MG63 (cell line): ENCODE measurements around the gene LTBP3. TPM values are rescaled to one million over a fixed set of nuclear protein-coding genes. Genes with fewer than 3 reads are reported as not detected.

ENCODE experiments used
- DNase-seq: peaks from one replicate; pipeline ENCODE4 v3.0.0-alpha.2; 2020
- H3K27me3 ChIP-seq: fragments of 250-450 bp; sonication (Bioruptor Pico); 2 replicates; pipeline ENCODE4 v1.5.1; 2020; ENCODE audit warnings: mild to moderate bottlenecking, moderate library complexity
- H3K36me3 ChIP-seq: fragments of 250-450 bp; sonication (Bioruptor Pico); 2 replicates; pipeline ENCODE4 v1.5.1; 2020; ENCODE audit warnings: mild to moderate bottlenecking, moderate library complexity
- H3K4me3 ChIP-seq: fragments of 250-450 bp; sonication (Bioruptor Pico); 2 replicates; pipeline ENCODE4 v1.5.1; 2020; ENCODE audit warnings: mild to moderate bottlenecking, moderate library complexity
- H3K9me3 ChIP-seq: fragments of 250-450 bp; sonication (Bioruptor Pico); 2 replicates; pipeline ENCODE4 v1.5.1; 2020; ENCODE audit warnings: mild to moderate bottlenecking, moderate library complexity
- total RNA-seq: library from RNA; depleted of rRNA; stranded (reverse); fragments of >200 nt; shearing (Covaris generic); gene quantifications from 2 replicates; pipeline ENCODE4 v1.2.3, GENCODE V29; 2014; ENCODE audit warnings: low replicate concordance

Gene LTBP3
- total RNA-seq, 1 experiment from 2014 or later = 124 TPM

- H3K9me3 ChIP-seq = no peaks in the 10 kb centered on the region
- peaks cover 25% of the 10 kb centered on the region for H3K36me3 ChIP-seq
- DNase-seq = no peak
- H3K4me3 ChIP-seq = no peak overlapping the region
- no peaks in the 10 kb centered on the region for H3K27me3 ChIP-seq
Measured at GRCh38 chr11:65589444-65590239, 31.5 kb upstream of the LTBP3 start.

GRCh38 chr11:65588199-65589054 is 30.3 kb upstream of the LTBP3 start:
- peaks cover 27% of the 10 kb centered on the region for H3K36me3 ChIP-seq
- DNase-seq = no peak
- no peaks in the 10 kb centered on the region for H3K27me3 ChIP-seq
- no peaks in the 10 kb centered on the region for H3K9me3 ChIP-seq
- H3K4me3 ChIP-seq = no peak overlapping the region

- DNase-seq = no peak
- Histone ChIP-seq H3K36me3 (peaks cover 32% of the 10 kb centered on the region), H3K9me3 (no peaks in the 10 kb centered on the region), H3K27me3 (no peaks in the 10 kb centered on the region), H3K4me3 (no peak overlapping the region)
Measured at GRCh38 chr11:65586676-65587075, 28.5 kb upstream of the LTBP3 start.

- DNase-seq = no peak
- Histone ChIP-seq H3K27me3 (no peaks in the 10 kb centered on the region), H3K36me3 (peaks cover 33% of the 10 kb centered on the region), H3K4me3 (no peak overlapping the region), H3K9me3 (no peaks in the 10 kb centered on the region)
Measured at GRCh38 chr11:65586247-65586630, 28.1 kb upstream of the LTBP3 start.

GRCh38 chr11:65585396-65586246 is 27.5 kb upstream of the LTBP3 start:
- peaks cover 36% of the 10 kb centered on the region for H3K36me3 ChIP-seq
- H3K9me3 ChIP-seq = no peaks in the 10 kb centered on the region
- H3K27me3 ChIP-seq = no peaks in the 10 kb centered on the region
- no peak overlapping the region for H3K4me3 ChIP-seq
- DNase-seq = no peak

- no peaks in the 10 kb centered on the region for H3K27me3 ChIP-seq
- H3K36me3 ChIP-seq = peaks cover 36% of the 10 kb centered on the region
- no peak for DNase-seq
Measured at GRCh38 chr11:65584723-65585171, 26.6 kb upstream of the LTBP3 start.

GRCh38 chr11:65584106-65584505 is 25.9 kb upstream of the LTBP3 start:
- peaks cover 40% of the 10 kb centered on the region for H3K36me3 ChIP-seq
- H3K9me3 ChIP-seq = no peaks in the 10 kb centered on the region
- no peaks in the 10 kb centered on the region for H3K27me3 ChIP-seq
- DNase-seq = no peak
- no peak overlapping the region for H3K4me3 ChIP-seq

More at GRCh38 chr11:65584723-65585171, 26.6 kb upstream of the LTBP3 start:
- Histone ChIP-seq H3K4me3 (no peak overlapping the region), H3K9me3 (no peaks in the 10 kb centered on the region)

GRCh38 chr11:65583589-65583988 is 25.4 kb upstream of the LTBP3 start:
- DNase-seq = no peak
- Histone ChIP-seq H3K9me3 (no peaks in the 10 kb centered on the region), H3K27me3 (no peaks in the 10 kb centered on the region), H3K36me3 (peaks cover 42% of the 10 kb centered on the region), H3K4me3 (no peak overlapping the region)

- no peak for DNase-seq
- no peak overlapping the region for H3K4me3 ChIP-seq
- no peaks in the 10 kb centered on the region for H3K9me3 ChIP-seq
- no peaks in the 10 kb centered on the region for H3K27me3 ChIP-seq
- peaks cover 48% of the 10 kb centered on the region for H3K36me3 ChIP-seq
Measured at GRCh38 chr11:65581928-65582327, 23.8 kb upstream of the LTBP3 start.

- Histone ChIP-seq H3K9me3 (no peaks in the 10 kb centered on the region), H3K36me3 (peaks cover 44% of the 10 kb centered on the region), H3K27me3 (no peaks in the 10 kb centered on the region), H3K4me3 (no peak overlapping the region)
- no peak for DNase-seq
Measured at GRCh38 chr11:65580756-65581155, 22.6 kb upstream of the LTBP3 start.

- H3K36me3 ChIP-seq = peaks cover 44% of the 10 kb centered on the region
- H3K27me3 ChIP-seq = no peaks in the 10 kb centered on the region
- no peak overlapping the region for H3K4me3 ChIP-seq
- H3K9me3 ChIP-seq = no peaks in the 10 kb centered on the region
- DNase-seq = no peak
Measured at GRCh38 chr11:65580031-65580692, 22.0 kb upstream of the LTBP3 start.

GRCh38 chr11:65579291-65579690 is 21.1 kb upstream of the LTBP3 start:
- H3K9me3 ChIP-seq = no peaks in the 10 kb centered on the region
- DNase-seq = no peak
- H3K36me3 ChIP-seq = peaks cover 41% of the 10 kb centered on the region
- no peak overlapping the region for H3K4me3 ChIP-seq
- H3K27me3 ChIP-seq = no peaks in the 10 kb centered on the region

GRCh38 chr11:65578667-65579066 is 20.5 kb upstream of the LTBP3 start:
- H3K27me3 ChIP-seq = no peaks in the 10 kb centered on the region
- H3K36me3 ChIP-seq = peaks cover 42% of the 10 kb centered on the region
- no peak overlapping the region for H3K4me3 ChIP-seq
- no peaks in the 10 kb centered on the region for H3K9me3 ChIP-seq
- no peak for DNase-seq

GRCh38 chr11:65578134-65578533 is 20.0 kb upstream of the LTBP3 start:
- H3K36me3 ChIP-seq = peaks cover 47% of the 10 kb centered on the region
- no peak for DNase-seq
- no peaks in the 10 kb centered on the region for H3K9me3 ChIP-seq
- no peaks in the 10 kb centered on the region for H3K27me3 ChIP-seq
- no peak overlapping the region for H3K4me3 ChIP-seq

GRCh38 chr11:65577756-65578109 is 19.6 kb upstream of the LTBP3 start:
- Histone ChIP-seq H3K9me3 (no peaks in the 10 kb centered on the region), H3K27me3 (no peaks in the 10 kb centered on the region), H3K4me3 (peak overlapping the region; percentile 64), H3K36me3 (peaks cover 50% of the 10 kb centered on the region)
- no peak for DNase-seq
